CD14-positive monocyte (primary cell): Measurements from ENCODE around the gene STAT6. TPM values are rescaled to one million over a fixed set of nuclear protein-coding genes. Genes with fewer than 3 reads are reported as not detected.

Experiments
- DNase-seq, 3 donors: peaks; one replicate each; pipeline ENCODE4 v3.0.0-alpha.2; 2011 to 2022
- H2AFZ ChIP-seq: 2 replicates; pipeline ENCODE4 v1.6.0; 2012; ENCODE audit warnings: mild to moderate bottlenecking, low read depth, low read length, inconsistent platforms; ENCODE audit not compliant: insufficient read depth, poor library complexity, severe bottlenecking
- H3K27ac ChIP-seq, 2 donors: 1 replicate in 1 of 2; 2 replicates in 1 of 2; pipeline ENCODE4 v1.5.1; 2012 to 2013; ENCODE audit warnings: low read length in 2 of 2, control low read depth in 1 of 2, inconsistent platforms in 1 of 2, low read depth in 1 of 2, mild to moderate bottlenecking in 1 of 2
- H3K27me3 ChIP-seq, 2 donors: one replicate each; pipeline versions ENCODE4 v1.6.0 to v1.6.1; 2011 to 2013; ENCODE audit warnings: low read length in 2 of 2; ENCODE audit not compliant: control insufficient read depth in 2 of 2, insufficient read depth in 2 of 2
- H3K36me3 ChIP-seq, 2 donors: replicated peaks in 1 of 2; 1 replicate in 1 of 2; 2 replicates in 1 of 2; pipeline versions ENCODE4 v1.5.1 to v1.6.1; 2012 to 2013; ENCODE audit warnings: low read length in 2 of 2, control low read depth in 1 of 2, inconsistent platforms in 1 of 2, mild to moderate bottlenecking in 1 of 2; ENCODE audit not compliant: insufficient read depth in 2 of 2, control insufficient read depth in 1 of 2
- H3K4me1 ChIP-seq, 2 donors: 1 replicate in 1 of 2; 2 replicates in 1 of 2; pipeline versions ENCODE4 v1.5.1 to v1.6.1; 2012 to 2013; ENCODE audit warnings: low read length in 2 of 2, control low read depth in 1 of 2, inconsistent platforms in 1 of 2, mild to moderate bottlenecking in 1 of 2, moderate library complexity in 1 of 2; ENCODE audit not compliant: insufficient read depth in 2 of 2, control insufficient read depth in 1 of 2
- H3K4me2 ChIP-seq: replicated peaks from 2 replicates; pipeline ENCODE3; 2012; ENCODE audit warnings: low read length, moderate library complexity, mild to moderate bottlenecking; ENCODE audit not compliant: poor library complexity, severe bottlenecking; ENCODE audit errors: extremely low read depth
- H3K4me3 ChIP-seq, 3 experiments: fragments of 200-600 bp in 1 of 3; sonication (generic) in 1 of 3; replicated peaks in 1 of 3; 1 replicate in 2 of 3; 2 replicates in 1 of 3; pipeline ENCODE4 v1.5.1; 2011 to 2013; ENCODE audit warnings: low read length in 3 of 3, mild to moderate bottlenecking in 3 of 3, control low read depth in 2 of 3, low read depth in 2 of 3, inconsistent platforms in 1 of 3, moderate library complexity in 1 of 3
- H3K79me2 ChIP-seq: 2 replicates; pipeline ENCODE4 v1.6.0; 2012; ENCODE audit warnings: mild to moderate bottlenecking, control low read depth, inconsistent platforms, low read length, moderate library complexity; ENCODE audit not compliant: insufficient read depth
- H3K9ac ChIP-seq: 2 replicates; pipeline ENCODE4 v1.6.0; 2017; ENCODE audit warnings: low read length, mild to moderate bottlenecking; ENCODE audit not compliant: insufficient read depth, poor library complexity, severe bottlenecking
- H3K9me3 ChIP-seq, 2 donors: replicated peaks in 1 of 2; 1 replicate in 1 of 2; 2 replicates in 1 of 2; pipeline versions ENCODE4 v1.5.1 to v1.6.1; 2012 to 2013; ENCODE audit warnings: low read length in 2 of 2, control low read depth in 1 of 2; ENCODE audit not compliant: control insufficient read depth in 1 of 2, insufficient read depth in 1 of 2
- H4K20me1 ChIP-seq: 2 replicates; pipeline ENCODE4 v1.6.0; 2012; ENCODE audit warnings: mild to moderate bottlenecking, low read length, control low read depth, moderate library complexity; ENCODE audit not compliant: insufficient read depth
- H3K27ac Mint-ChIP-seq, 7 donors: one replicate each; pipeline ENCODE4 v1.8.0; 2020; ENCODE audit warnings: mild to moderate bottlenecking in 7 of 7, mixed read lengths in 7 of 7, moderate library complexity in 6 of 7, inconsistent platforms in 2 of 7
- H3K27me3 Mint-ChIP-seq, 3 donors: one replicate each; pipeline ENCODE4 v1.8.0; 2021 to 2022; ENCODE audit warnings: low read depth in 3 of 3, mild to moderate bottlenecking in 3 of 3, mixed read lengths in 3 of 3, moderate library complexity in 3 of 3, inconsistent platforms in 1 of 3
- H3K36me3 Mint-ChIP-seq, 2 donors: one replicate each; pipeline ENCODE4 v1.8.0; 2020; ENCODE audit warnings: mixed read lengths in 2 of 2, inconsistent platforms in 1 of 2, mild to moderate bottlenecking in 1 of 2
- H3K4me1 Mint-ChIP-seq: one replicate; pipeline ENCODE4 v1.8.0; 2020; ENCODE audit warnings: mild to moderate bottlenecking, mixed read lengths
- H3K4me3 Mint-ChIP-seq, 2 donors: one replicate each; pipeline ENCODE4 v1.8.0; 2020; ENCODE audit warnings: mild to moderate bottlenecking in 2 of 2, mixed read lengths in 2 of 2, moderate library complexity in 1 of 2
- H3K9me3 Mint-ChIP-seq, 7 donors: one replicate each; pipeline ENCODE4 v1.8.0; 2020 to 2022; ENCODE audit warnings: mixed read lengths in 7 of 7, mild to moderate bottlenecking in 6 of 7, moderate library complexity in 6 of 7, inconsistent platforms in 2 of 7
- CTCF ChIP-seq: fragments of 200-600 bp; IDR thresholded peaks from one replicate; pipeline ENCODE4 v1.8.0; 2022; ENCODE audit warnings: antibody characterized with exemption, mild to moderate bottlenecking
- WGBS: methylation state at CpG from one replicate; pipeline ENCODE4 v1.1.5; 2013; ENCODE audit warnings: missing lambda C conversion rate; ENCODE audit not compliant: insufficient coverage; 5-methylcytosine and 5-hydroxymethylcytosine counted together
- intact Hi-C, 2 donors: fragments of 100-400 bp; cut with micrococcal nuclease; formaldehyde crosslinking; loops; one replicate each; pipeline versions ENCODE4 v1.15.0 to v1.15.1; 2023
- polyA minus RNA-seq: library from RNA; depleted of rRNA, polyadenylated mRNA; stranded (reverse); fragments of >200 nt; gene quantifications from 2 replicates; pipeline ENCODE4 v1.2.3, GENCODE V29; 2012
- polyA plus RNA-seq, 3 donors: library from polyadenylated mRNA; depleted of rRNA in 1 of 3; unstranded in 2 of 3; stranded (reverse) in 1 of 3; fragments of 300-500 nt in 2 of 3; fragments of >200 nt in 1 of 3; fragmentation: Illumina TruSeq in 2 of 3; gene quantifications; 1 replicate in 2 of 3; 2 replicates in 1 of 3; pipeline ENCODE4 v1.2.3, GENCODE V29; 2012 to 2021
- total RNA-seq, 12 experiments: library from RNA in 1 of 12; stranded (reverse) in 1 of 12; fragments of 120-200 nt in 1 of 12; gene quantifications; one replicate each; pipeline ENCODE4 v1.2.4 and lab custom pipeline; 2013 to 2026; ENCODE audit warnings: mixed read lengths in 6 of 12, inconsistent platforms in 1 of 12

STAT6 gene
- total RNA-seq (2013), result 291 TPM
- polyA plus RNA-seq (100 to 1,000 TPM; 132 to 637 (median 154) TPM), polyA minus RNA-seq (219 and 264 TPM in 2 replicates), total RNA-seq (lab: John Stamatoyannopoulos, UW) (152 to 311 (median 231) reads per million in 11 experiments)

GRCh38 chr12:57111031-57111734, at the start of gene STAT6:
TSS of gene STAT6 (minus strand) at chr12:57111362. CDS start at chr12:57108278, 3,084 bp downstream.
- Histone ChIP-seq H3K27ac (peak within 1 kb of the TSS; percentile 100), H3K27me3 (no peaks in the 10 kb centered on the region), H3K4me3 (peak within 1 kb of the TSS; percentile 69 to 100 (median 75)), H3K4me2 (peak within 1 kb of the TSS; percentile 95), H3K36me3 (peaks cover 22 to 26% of the 10 kb centered on the region in 2 donors), H3K79me2 (peaks cover 52% of the 10 kb centered on the region), H3K9ac (peak within 1 kb of the TSS; percentile 97), H2AFZ (peak within 1 kb of the TSS; percentile 64), H3K9me3 (no peaks in the 10 kb centered on the region), H4K20me1 (peaks cover 42% of the 10 kb centered on the region), H3K4me1 (peaks cover 39 to 59% of the 10 kb centered on the region in 2 donors)
- Mint-ChIP-seq H3K4me1 (peaks cover 56% of the 10 kb centered on the region), H3K36me3 (peaks cover 22 to 26% of the 10 kb centered on the region in 2 donors), H3K9me3 (no peaks in the 10 kb centered on the region), H3K4me3 (peak within 1 kb of the TSS; percentile 98 to 99), H3K27ac (peak within 1 kb of the TSS; percentile 95 to 100 (median 99)), H3K27me3 (peaks cover 0 to 5% (median 2%) of the 10 kb centered on the region in 3 donors)
- TF ChIP-seq CTCF, result no peak
- intact Hi-C loops, result loop anchor here (5.0 kb wide), 2 partner anchors 34 to 39 kb away; partner anchors contain the start of gene NEMP1 (in 1 of the 2)
- WGBS, result 0% methylated on average over 6 of the region's 13 CpGs
- DNase-seq, result peak; percentile 90 to 91 (median 90)

- H3K4me1 Mint-ChIP-seq, result peaks cover 80% of the 10 kb centered on the region
- intact Hi-C loops, result loop anchor here in 1 of 2 donors (5.0 kb wide), 1 partner anchor 33 kb away; the partner anchor contains the start of gene LRP1
- Histone ChIP-seq H3K9ac (no peak overlapping the region), H3K27ac (no peak overlapping the region), H3K9me3 (no peaks in the 10 kb centered on the region), H3K4me2 (no peak overlapping the region), H3K4me1 (peaks cover 62 to 72% of the 10 kb centered on the region in 2 donors), H2AFZ (no peak overlapping the region), H3K4me3 (no peak overlapping the region), H3K36me3 (peaks cover 81 to 97% of the 10 kb centered on the region in 2 donors), H4K20me1 (peaks cover 73% of the 10 kb centered on the region), H3K79me2 (peaks cover 11% of the 10 kb centered on the region), H3K27me3 (no peaks in the 10 kb centered on the region)
- no peak for DNase-seq
- H3K27me3 Mint-ChIP-seq, result peaks cover 0 to 5% (median 4%) of the 10 kb centered on the region in 3 donors
- no peak for TF ChIP-seq CTCF
- WGBS, result 97% methylated on average over 13 of the region's 14 CpGs
- peak overlapping the region in 2 of 7 donors; percentile 15 to 20 for H3K27ac Mint-ChIP-seq
- no peaks in the 10 kb centered on the region for H3K9me3 Mint-ChIP-seq
- peaks cover 89 to 97% of the 10 kb centered on the region in 2 donors for H3K36me3 Mint-ChIP-seq
- no peak overlapping the region for H3K4me3 Mint-ChIP-seq
These were observed 49.6 kb upstream of the STAT6 start for GRCh38 chr12:57160741-57161140.
